Activated CD4-positive, alpha-beta T cell treated with anti-CD3 and anti-CD28 coated beads for 48 hours (primary cell): ENCODE results near the gene SNRNP27.
"Not testable (repeated sequence)": the region's sequence is repeated elsewhere in the genome, so short reads cannot be mapped to it uniquely, and the experiment has no call there.

Source experiments
- DNase-seq: peaks from one replicate; pipeline ENCODE4 v3.0.0-alpha.2; 2020

Gene SNRNP27

DNA sequence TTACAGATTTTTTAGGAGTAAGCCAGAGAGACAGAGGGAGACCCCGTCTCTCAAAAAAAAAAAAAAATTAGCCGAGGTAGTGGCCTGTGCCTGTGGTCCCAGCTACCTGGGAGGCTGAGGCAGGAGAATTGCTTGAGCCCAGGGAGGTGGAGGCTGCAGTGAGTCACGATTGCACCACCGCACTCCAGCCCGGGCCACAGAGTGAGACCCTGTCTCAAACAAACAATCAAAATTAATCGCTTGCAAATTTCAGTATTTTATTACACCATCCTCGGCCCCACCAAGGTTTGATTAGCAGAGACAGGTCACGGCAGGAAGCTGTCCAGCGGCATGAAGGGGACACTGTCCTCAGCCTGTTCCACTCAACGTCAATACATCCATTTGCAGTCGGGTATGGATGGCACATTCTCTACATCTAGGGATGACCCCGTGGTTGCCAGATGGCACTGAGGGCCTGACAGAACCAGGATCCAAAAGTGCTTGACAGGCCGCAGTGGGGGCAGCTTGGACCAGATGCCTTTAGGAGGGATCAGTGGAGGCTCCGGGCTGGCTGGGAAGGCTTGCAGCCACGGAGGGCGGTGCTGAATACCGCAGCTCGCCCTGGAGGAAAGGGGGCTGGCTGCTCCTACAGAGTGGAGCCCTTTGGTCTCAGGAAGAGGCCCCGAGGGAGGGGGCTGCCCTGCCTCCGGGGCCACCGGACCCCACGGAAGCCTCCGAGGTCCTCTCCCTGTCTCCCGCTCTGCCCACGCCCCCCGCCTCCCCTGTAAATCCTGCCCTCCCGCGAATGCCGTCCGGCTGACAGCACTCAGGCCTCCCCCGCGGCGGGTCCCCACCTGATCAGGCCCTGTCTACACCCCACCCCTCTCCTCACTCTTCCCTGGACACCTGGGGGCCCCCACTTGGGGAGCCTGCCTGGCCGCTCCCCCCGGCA is 54.5 kb downstream of the SNRNP27 start:
- DNase-seq, result no peak

DNA sequence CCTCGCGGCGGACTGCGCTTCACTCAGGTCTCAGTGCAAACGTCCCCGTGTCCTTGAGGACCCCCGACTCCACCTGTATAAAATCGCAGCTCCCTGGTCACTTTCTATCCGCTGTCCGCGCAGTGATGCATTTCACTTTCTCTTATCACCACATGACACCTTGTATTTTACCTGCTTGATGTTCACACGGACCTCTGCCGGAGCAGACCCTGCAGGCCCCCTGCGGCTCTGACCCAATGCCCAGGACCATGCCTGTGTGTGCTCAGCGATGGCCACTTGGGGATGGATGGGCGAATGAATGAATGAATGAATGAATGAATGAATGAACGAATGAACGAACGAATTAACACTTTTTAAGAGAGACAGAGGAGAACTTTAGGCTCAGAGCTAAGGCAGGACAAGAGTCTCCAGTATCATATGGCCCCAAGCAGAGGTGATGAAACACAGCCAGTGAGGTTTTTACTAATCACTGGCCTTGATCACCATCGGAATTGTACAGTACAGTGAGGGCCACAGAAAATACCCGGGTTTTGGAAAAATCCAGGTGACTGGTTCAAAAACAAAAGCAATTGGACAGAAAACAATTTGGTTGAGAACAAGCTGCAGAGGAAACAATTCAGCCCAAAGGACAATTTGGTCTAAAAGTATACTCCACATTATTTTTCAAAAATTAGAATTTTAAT is 55.3 kb downstream of the SNRNP27 start:
- DNase-seq, result no peak

DNA sequence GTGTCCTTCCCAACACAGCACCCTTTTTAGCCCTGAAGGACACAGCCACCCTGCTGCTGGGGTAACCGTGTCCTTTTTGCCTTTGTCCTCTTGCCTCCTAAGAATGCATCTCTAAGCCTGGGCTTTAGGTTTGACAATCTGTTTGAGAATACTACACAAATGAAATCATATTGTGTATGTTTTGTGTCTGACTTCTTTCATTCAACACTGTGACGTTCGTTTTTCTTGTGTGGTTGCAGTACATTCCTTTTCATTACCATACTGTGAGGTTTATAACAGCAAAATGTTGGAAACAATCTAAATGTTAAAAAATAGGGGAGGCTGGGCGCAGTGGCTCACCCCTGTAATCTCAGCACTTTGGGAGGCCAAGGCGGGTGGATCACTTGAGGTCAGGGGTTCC is 56.5 kb downstream of the SNRNP27 start:
- no peak for DNase-seq

DNA sequence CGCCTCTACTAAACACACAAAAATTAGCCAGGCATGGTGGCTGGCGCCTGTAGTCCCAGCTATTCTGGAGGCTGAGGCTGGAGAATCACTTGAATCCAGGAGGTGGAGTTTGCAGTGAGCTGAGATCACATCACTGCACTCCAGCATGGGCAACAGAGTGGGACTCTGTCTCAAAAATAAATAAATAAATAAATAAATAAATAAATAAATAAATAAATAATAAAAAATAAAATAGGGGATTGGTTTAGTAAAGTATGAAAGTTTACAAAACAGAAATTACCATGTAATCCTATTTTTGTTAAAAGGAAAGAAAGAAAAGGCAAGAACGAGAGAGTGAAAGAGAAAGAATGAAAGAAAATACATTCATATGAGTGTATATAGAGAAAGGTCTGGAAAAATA is 56.9 kb downstream of the SNRNP27 start:
- DNase-seq, result not testable (repeated sequence)

DNA sequence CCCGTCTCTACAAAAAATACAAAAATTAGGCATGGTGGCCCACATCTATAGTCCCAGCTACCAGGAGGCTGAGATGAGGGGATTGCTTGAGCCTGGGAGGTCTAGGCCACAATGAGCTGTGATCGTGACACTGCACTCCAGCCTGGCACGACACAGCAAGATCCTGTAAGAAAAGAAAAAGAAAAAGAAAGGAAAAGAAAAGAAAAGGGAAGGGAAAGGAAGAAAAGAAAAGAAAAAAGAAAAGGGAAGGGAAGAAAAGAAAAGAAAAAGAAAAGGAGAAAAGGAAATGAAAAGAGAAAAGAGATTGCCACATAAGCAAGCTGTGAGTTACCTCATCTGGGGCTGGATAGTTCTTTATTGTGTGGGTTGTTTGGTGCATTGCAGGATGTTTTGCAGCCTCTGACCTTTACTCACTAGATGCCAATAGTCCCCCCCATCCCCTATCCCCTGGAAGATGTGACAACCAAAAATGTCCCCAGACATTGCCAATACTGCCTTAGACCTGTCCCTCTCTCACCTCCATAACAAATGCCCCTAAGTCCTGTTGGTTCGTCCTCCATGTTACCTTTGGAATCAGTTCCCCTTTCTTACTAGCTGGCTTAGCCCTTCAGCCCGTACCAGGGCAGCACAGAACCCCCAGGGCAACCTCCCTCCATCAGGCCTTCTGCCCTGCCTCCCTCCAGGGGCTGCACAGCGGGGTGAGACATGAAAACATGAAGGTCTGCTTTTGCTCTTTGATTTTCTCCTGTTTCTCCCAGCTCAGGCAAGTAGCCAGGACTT is 58.8 kb downstream of the SNRNP27 start:
- no peak for DNase-seq

DNA sequence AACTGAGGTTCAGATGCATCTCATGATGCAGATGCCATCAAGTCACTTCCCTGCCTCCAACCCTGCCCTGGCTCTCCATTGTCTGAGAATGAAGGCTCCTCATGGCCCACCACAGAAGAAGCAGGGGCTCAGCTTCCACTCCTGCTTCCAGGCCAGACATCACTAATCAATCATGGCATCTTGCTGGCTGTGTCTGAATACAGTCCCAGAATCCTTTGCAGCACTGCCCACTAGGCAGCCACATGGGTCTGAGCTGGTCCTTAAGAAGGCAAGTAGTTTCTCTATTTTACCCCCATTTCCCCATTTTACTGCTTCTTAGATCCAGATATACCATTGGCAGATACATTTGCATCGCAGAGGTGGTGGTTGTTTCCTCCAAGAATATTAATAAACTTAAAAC is 60.3 kb downstream of the SNRNP27 start:
- DNase-seq, result no peak
